GM21529 (cell line): ENCODE results near the gene DAPK2.
"Not testable (repeated sequence)": the region's sequence is repeated elsewhere in the genome, so short reads cannot be mapped to it uniquely, and the experiment has no call there.

ENCODE experiments used
- ATAC-seq: cut with Tn5 transposase; IDR thresholded peaks from one replicate; pipeline ENCODE4 v1.9.1; 2021; ENCODE audit not compliant: unreplicated experiment

DAPK2 gene

DNA sequence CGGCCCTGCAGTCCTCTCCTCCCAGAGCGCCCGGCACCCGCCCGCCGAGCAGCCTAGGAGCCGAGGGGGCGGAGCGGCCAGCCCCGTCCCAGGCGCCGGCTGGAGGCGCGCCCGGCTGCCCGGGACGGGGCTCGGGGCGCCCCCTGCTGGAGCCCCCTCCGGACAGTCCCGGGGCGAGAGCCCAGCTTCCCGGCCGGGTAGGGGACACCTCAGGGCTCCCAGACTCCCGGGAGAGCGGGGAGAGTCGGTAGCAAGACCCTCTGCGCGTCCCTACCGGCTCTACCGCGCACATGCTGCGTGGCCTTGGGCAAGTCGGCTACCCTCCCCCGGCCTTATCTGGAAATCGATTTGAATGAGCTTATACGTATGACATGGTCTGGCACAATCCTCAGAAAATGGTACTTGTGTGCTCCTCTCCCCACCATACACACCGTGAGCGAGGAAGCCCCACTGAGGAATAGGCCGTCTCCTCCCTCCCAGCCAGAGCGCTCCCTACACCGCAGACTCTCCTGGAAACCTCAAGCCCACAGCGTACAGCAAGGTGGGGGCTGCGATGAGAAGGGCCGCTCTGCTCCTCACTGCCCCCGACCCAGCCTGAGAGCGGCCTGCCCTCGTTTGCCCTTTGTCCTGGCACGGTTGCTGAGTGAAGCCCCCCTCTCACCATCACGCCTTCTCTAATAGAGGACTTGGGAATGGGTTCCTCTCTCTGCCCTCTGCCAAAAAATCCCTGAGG is at the start of gene DAPK2:
TSS of gene DAPK2 (minus strand) at position 65 of the 733 bp plus-strand sequence. CDS start 6,224 bp downstream, outside the sequence.
- peak; percentile 46 for ATAC-seq

DNA sequence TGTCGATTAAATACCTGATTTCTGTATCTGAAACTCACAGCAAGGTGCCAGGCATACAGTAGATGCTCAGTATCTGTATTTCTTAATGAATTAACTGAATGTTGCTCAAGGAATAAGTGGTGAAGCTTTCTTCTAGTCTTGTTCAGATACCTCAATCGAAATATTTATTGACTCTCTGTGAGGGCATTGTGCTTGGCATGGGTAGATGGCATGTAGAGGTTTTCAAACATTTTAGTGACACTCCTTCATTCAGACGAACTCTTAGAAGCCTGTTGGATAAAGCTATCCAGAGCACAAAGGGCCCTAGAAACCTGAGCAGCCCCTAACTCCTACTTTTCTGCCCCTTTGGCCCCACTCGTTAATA is 49.1 kb upstream of the DAPK2 start:
- ATAC-seq: no peak

DNA sequence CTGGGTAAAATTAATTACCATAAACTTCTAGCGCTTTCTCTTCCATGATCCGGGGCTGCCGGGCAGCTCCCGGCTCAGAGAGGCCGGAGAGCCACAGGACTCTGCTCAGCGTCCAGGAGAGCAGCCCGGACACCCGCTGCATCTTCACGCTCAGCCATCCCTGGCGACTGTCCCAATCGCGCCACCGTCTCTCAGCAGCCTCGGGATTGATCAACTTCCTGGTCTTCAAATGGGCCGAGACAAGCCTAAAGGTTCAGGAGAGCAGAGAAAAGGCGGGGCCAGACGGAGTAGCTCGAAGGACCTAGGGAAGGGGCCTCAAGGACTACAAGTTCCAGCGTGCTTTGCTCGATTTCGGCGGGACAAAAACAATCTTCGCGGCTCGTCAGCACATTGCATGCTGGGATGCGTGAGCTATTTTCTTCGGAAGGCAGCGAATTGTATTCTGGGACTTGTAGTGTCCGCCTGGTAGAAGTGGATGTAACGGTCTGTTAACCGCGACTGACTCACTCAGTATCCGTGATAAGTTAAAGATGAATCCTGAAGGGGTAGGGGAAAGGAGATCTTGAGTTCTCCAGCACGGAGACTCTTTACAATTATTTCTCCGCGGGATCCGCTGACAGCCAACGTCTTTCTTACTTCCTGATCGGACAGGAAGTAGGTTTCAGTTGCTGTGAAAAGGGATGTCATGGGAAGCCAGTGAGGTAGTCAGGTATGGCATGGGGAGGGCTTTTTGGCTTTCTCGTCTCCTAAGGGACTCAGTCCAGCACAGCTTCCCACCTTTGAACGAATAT is 47.5 kb upstream of the DAPK2 start, which contains the start of gene CIAO2A:
TSS of gene CIAO2A (minus strand) at position 212 of the 791 bp plus-strand sequence. CDS start at position 142, 70 bp downstream.
- peak; percentile 67 for ATAC-seq

DNA sequence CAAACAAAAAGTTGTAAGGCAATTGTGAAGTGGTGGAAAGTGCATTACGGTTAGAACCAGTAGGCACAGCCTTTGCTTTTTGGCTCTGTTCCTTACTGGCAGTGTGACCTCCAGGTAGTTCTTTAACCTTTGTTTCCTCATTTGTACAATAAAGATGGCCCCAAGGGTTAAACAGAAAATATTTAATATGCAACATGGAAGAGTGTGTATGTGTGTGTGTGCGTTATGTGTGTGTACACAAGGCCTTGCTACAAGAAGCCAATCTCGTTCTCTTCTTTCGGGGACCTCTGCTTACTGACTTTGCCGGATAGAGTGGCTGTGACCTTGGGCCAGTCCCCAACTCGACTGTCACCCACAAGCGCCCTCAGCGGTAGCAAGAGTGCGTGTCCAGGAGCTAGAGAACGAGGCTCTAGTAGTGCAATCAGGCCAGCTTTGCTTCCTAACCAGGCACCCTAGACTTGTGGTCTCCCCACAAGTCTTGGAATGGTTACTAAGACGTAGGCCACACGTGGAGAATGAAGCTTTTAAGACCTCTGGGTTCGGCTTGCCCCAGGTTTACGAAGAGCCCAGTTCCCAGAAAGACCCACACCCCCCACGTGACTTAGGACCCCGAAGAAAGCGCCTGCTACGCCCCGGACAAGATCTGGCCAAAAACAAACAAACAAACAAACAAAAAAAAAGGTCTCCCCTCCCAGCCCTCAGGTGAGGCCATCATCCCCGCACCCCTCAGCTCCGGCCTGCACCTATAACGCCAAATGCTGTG is 46.8 kb upstream of the DAPK2 start:
- peak; percentile 20 for ATAC-seq

DNA sequence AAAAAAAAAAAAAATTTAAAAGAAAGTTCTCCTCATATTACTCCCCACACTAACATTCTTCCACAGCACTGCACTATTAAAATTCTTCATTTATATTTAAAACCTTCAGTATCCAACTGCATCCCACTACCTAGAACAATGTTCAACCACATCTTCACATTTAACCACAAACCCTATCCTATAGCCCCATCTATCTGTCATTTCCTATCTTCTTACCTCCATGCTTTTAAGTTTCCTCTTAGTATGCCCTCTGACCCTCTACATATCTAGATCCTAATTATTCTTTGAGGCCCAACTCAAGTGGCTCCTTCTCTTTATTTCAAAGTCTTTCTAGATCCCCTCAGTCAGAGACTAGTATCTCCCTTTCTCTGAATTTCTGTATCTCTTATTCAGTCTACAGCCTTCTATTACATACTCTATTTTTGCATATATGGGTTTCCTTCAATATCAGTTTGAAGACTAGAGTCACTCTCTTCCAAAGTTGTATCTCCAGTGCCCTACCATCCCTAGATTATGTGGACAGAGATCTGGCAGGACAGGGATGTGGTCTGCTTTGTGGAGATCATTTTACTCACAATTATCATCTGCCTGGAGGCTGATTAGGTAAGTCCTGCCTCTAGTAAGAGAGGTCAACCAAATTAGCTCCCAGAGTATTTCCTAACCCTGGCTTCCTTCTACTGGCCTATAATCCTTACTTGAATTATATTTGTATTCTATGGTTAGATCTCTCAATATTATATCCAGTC is 46.0 kb upstream of the DAPK2 start:
- ATAC-seq: no peak

DNA sequence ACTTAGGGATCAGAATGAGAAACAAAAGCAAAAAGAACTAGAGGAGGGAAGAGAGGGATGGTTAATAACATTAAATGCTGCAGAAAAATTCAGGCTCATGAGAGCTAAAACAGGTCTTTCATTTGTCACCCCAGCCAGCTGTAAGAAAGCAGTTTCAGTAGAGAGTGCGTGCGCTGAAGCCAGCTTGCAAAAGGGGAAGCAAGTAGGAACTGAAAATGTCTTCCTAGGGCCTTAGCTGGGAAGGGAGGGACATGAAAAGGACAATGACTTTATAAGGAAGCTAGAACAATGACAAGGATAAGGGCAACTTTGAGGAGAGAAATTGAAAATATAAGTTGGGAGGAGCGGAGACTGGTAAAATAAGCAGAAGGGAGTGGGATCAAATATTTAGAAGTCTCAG is 44.2 kb upstream of the DAPK2 start:
- no peak for ATAC-seq

DNA sequence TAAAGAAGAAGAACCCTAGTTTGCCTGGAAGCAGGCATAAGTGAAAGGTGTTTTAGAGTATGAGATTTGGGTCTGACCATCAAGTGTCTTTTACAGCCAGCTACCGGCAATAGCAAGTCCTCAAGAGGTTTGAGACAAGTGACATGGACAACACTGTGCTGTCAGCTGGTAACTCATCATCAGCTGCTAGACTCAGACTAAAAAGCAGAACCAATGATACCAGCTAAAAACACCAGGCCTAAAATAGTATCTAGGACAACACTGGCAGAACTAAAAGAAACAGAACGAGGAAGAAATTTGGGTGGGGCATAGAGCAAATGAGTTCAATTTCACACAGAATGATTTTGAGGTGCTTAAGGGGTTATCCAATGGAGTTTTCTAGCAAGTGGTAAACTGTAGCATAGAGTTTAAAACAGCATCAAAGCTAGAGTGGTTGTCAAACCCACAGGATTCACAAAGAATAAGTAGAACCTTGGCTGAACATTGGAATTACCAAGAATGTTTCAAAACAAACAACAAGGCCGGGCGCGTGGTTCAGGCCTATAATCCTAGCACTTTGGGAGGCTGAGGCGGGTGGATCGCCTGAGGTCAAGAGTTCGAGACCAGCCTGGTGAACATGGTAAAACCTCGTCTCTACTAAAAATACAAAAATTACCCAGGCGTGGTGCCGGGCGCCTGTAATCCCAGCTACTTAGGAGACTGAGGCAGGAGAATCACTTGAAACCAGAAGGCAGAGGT is 43.4 kb upstream of the DAPK2 start:
- no peak for ATAC-seq

DNA sequence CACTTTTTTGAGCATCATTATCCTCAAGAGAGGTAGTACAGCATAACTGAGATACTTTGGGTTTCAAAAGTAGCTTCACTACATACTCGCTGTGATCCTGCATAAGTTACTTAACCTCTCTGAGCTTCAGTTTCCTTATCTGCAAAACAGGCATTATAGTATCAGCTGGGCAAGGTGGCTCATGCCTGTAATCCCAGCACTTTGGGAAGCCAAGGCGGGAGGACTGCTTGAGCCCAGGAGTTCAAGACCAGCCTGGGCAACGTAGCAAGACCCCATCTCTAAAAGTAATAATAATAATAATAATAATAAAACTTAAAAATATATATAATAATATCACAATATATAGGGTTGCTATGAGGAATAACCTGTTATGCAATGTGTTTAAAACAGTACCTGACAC is 36.5 kb upstream of the DAPK2 start:
- ATAC-seq: no peak

DNA sequence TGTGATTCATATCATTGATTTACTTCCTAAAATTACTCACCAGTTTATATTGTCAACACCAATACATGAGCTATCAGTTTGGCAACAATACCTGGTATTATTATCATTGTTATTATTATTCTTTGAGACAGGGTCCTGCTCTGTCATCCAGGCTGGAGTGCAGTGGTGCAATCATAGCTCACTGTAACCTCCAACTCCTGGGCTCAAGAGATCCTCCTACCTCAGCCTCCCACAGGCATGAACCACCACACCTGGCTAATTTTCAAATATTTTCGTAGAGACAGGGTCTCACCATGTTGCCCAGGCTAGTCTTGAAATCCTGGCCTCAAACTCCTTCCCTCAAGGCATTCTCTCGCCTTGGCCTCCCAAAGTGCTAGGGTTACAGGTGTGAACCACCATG is 27.2 kb upstream of the DAPK2 start:
- not testable (repeated sequence) for ATAC-seq

DNA sequence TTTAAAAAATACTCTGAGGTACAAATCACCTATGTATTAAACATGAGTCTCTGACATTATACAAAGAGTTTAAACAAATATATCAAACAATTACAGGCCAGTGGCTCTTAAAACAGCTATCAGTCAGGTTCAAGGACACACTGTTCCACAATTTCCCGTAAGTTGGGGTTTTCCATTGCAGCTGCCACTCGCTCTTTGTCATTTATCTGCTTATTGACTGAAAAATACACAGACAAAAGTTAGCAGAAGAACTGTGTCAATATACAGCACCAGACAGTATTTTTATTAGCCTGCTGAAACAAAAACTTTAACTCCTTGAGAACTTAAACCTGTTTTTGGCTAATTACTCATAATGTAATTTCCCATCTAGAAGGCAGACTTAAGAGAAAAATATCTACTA is 26.5 kb upstream of the DAPK2 start:
- ATAC-seq: no peak

DNA sequence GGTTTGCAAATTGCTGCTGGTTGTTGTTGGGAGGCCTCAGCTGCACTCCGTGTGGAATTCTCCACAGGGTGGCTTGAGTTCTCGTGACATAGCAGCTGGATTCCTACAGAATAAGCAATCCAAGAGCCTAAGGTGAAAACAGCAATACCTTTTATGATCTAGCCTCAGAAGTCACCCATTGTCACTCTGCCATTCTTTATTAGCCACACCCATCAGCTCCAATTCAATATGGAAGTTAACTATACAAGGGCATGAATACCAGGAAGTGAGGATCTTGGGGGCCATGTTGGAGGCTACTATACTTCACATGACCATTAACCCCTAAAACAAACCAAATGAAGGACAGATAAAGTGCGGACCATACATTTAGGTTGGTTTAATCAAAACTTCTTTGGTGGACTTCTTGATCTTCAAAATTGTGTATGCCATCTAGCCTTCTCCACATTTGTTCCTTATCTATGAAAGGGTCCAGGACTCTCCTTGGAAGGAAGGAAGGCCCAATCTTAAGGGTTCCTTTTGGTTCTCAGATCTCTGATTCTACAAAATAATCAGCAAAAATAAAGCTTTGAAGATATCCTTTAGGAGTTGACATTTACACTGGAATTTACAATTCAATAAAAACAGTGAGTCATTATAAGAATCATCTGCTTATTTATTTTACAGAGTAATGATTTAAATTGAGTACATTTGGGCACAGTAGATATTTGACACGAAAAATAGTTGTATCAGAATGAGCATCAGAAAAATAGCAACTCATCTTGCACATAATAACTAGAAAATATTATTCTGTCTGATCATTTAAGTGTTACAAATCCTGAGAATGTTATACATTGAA is 25.9 kb upstream of the DAPK2 start:
- no peak for ATAC-seq

DNA sequence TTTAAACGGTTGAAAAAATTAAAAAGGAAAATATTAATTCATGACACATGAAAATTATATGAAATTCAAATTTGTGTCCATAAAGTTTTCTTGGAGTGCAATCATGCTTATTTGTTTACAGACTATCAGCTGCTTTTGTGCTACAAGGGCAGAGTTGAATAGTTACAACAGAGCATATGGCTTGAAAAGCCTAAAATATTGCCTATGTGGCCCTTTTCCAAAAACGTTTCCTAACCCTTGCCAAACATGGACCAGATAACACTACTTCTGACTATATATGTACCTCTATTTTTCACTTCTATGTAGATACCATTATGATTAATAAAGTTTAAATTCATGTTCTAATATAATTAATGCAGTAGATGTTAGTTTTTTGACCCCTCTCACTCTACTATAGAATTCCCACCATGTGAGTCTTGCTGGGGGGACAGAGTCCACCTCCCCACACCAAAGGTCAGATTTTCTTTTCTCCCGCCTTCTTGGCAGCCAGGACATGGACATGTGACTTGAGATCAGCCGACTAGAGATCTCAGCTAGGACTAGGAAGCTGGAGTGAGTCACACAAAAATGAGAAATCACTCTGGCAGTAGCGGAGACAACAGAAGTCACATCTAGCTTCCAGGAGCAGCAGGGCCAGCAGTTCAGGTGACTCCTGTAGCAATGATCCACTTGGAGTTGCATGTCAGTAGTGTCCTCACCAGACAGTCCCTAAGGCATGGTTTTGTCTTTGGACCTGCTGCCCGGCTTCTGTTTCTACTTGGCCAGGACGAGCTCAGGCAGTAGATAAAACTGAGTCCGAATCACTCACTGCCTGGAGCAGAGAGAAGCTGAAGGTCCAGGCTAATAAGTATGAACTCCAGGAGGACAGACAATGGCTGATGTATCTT is 24.9 kb upstream of the DAPK2 start:
- ATAC-seq: no peak

DNA sequence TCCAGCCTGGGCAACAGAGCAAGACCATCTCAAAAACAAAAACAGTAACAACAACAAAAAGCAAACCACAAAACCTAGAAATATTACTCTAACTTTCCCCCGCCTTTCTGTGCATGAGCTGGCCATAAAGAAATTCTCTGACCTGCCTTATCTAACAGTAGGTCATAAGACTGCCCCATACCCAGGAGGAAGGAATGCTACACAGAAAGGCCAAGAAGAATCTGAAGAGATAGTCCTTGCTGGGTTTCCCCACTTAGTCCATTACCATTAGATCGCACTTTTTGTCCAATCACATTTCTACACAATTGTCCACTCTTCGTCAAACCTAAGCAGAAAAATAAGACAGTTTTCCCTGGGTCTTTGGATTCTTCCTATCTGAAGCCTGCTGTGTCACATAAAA is 23.8 kb upstream of the DAPK2 start:
- no peak for ATAC-seq

DNA sequence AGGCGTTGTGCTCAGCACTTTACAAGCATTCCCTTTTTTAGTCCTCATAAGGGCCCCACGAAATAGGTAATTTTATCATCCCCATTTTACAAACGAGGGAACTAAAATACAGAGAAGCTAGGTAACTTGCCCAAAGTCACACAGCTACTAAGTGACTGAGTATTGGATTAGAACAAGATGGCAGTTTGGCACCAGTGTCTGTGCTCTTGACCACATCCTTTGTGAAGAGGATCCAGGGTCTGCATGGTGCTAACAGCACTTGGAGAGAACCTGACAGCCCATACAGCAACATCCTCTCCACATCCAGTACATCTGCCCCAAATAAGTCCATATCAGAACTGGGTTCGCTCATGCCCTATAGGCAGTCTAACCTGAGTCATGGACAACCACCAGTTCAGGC is 21.8 kb upstream of the DAPK2 start:
- ATAC-seq: no peak

DNA sequence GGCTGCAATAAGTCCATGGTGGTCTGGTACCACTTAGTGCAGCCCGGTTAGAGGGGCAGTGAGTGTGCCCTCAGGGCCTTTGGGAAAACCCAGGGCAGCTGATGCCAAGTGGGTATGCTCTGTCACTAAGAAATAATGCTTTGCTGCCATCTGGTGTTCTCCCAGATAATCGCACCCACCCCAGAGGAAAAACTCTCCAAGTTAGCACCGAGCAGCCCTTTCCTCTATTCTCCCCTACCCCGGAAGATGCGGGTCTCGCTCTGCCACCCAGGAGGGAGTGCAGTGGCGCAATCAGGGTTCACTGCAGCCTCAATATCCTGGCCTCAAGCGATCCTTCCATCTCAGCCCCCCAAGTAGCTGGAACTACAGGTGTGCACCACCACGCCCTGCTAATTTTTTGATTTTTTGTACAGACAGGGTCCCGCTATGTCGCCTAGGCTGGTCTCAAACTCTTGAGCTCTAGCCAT is 21.3 kb upstream of the DAPK2 start:
- no peak for ATAC-seq

DNA sequence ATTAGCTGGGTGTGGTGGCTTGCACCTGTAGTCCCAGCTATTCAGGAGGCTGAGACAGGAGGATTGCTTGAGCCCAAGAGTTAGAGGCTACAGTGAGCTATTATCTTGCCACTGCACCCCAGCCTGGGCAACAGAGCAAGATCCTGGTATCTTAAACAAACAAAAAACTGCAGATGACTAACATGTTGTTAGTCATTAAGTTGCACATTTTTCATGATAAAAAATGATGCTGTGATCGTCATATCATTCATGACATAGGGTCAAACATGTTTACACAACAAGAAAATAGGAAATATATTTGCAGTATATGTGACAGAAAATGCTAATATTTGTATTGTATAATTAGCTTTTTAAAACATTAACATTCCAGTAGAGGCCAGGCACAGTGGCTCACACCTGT is 20.2 kb upstream of the DAPK2 start:
- ATAC-seq: no peak

DNA sequence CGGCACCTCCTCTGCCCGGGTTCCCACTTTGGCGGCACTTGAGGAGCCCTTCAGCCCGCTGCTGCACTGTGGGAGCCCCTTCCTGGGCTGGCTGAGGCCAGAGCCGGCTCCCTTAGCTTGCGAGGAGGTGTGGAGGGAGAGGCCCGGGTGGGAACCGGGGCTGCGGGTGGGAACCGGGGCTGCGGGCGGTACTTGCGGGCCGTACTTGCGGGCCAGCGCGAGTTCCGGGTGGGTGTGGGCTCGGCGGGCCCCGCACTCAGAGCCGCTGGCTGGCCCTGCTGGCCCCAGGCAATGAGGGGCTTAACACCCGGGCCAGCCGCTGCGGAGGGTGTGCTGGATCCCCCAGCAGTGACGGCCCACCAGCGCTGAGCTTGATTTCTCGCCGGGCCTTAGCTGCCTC is 14.4 kb upstream of the DAPK2 start:
- ATAC-seq: no peak

DNA sequence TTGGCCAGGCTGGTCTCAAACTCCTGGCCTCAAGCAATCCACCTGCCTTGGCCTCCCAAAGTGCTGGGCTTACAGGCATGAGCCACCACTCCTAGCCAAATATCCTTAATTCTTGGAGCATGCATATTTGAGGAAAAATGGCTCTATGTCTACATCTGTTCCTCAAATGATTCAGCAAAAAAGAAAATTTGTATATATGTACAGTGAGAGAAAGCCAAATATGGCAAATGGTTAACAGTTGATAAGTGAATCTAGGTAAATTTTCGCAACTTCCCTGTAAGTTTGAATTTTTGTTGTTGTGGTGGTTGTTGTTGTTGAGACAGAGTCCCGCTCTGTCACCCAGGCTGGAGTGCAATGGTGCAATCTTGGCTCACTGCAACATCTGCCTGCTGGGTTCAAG is 12.8 kb upstream of the DAPK2 start:
- not testable (repeated sequence) for ATAC-seq
